Kidney (tissue), 14 donors: ENCODE data around the gene KRTAP19-4. TPM values are rescaled to one million over a fixed set of nuclear protein-coding genes. Genes with fewer than 3 reads are reported as not detected.

ENCODE experiments used
- DNase-seq, 5 donors: peaks; one replicate each; pipeline ENCODE4 v3.0.0-alpha.2; 2013 to 2020
- FAIRE-seq: peaks from 2 replicates; lab custom pipeline; 2012; peaks lifted over from hg19 to GRCh38; lab: Jason Lieb, UNC
- H3K27ac ChIP-seq, 2 donors: one replicate each; pipeline ENCODE4 v1.7.0; 2013; ENCODE audit warnings: low read depth in 2 of 2, low read length in 2 of 2, inconsistent platforms in 1 of 2
- H3K27me3 ChIP-seq: one replicate; pipeline ENCODE4 v1.7.1; 2013; ENCODE audit warnings: low read length, inconsistent platforms; ENCODE audit not compliant: control insufficient read depth, insufficient read depth
- H3K36me3 ChIP-seq, 3 donors: one replicate each; pipeline versions ENCODE4 v1.7.0 to v1.7.1; 2013; ENCODE audit warnings: low read length in 3 of 3, control low read depth in 1 of 3, inconsistent platforms in 1 of 3; ENCODE audit not compliant: insufficient read depth in 3 of 3, control insufficient read depth in 2 of 3
- H3K4me1 ChIP-seq, 3 donors: one replicate each; pipeline versions ENCODE4 v1.7.0 to v1.7.1; 2013; ENCODE audit warnings: low read length in 3 of 3, inconsistent platforms in 1 of 3, low read depth in 1 of 3; ENCODE audit not compliant: control insufficient read depth in 2 of 3, insufficient read depth in 2 of 3
- H3K4me3 ChIP-seq, 3 donors: one replicate each; pipeline versions ENCODE4 v1.7.0 to v1.8.1; 2013; ENCODE audit warnings: low read length in 3 of 3, control low read depth in 1 of 3, inconsistent platforms in 1 of 3
- H3K9ac ChIP-seq, 3 donors: one replicate each; pipeline versions ENCODE4 v1.7.0 to v1.7.1; 2013; ENCODE audit warnings: low read length in 3 of 3, control low read depth in 1 of 3, inconsistent platforms in 1 of 3
- H3K9me3 ChIP-seq, 3 donors: one replicate each; pipeline versions ENCODE4 v1.7.0 to v1.7.1; 2013; ENCODE audit warnings: low read length in 3 of 3, control low read depth in 1 of 3, inconsistent platforms in 1 of 3; ENCODE audit not compliant: control insufficient read depth in 2 of 3, insufficient read depth in 1 of 3
- CTCF ChIP-seq: IDR thresholded peaks from 3 replicates; pipeline ENCODE4 v1.5.1; 2012; ENCODE audit warnings: mild to moderate bottlenecking, moderate library complexity, borderline replicate concordance; ENCODE audit not compliant: insufficient read depth; ENCODE audit errors: extremely low read depth
- intact Hi-C: fragments of 100-400 bp; cut with DNase I; formaldehyde crosslinking; loops from one replicate; pipeline ENCODE4 v1.11.1; 2022
- polyA plus RNA-seq: library from polyadenylated mRNA; stranded (reverse); fragments of 350-450 nt; fragmentation: Illumina TruSeq; extraction: RNeasy Lipid Tissue Mini Kit (QIAGEN cat#74804); gene quantifications from one replicate; pipeline ENCODE4 v1.2.3, GENCODE V29; 2014; ENCODE audit warnings: low read depth, low replicate concordance; ENCODE audit not compliant: insufficient read depth
- total RNA-seq: library from RNA; stranded (reverse); fragmentation: NEBNext Ultra II Directional; extraction: Animal tissue kit (Norgen Biotek cat#: 25700); gene quantifications from one replicate; pipeline ENCODE4 v1.2.1, GENCODE V29; 2021
- donor health status: control.
- donor health status: control.
- donor health status: control.
- donor health status: control.
- donor health status: control.
- donor health status: DM: yes; HTN: yes; CAD: no.
- donor health status: Normal renal cell carcinoma (clear cell type).

Gene KRTAP19-4
- total and polyA plus RNA-seq, 2 donors from 2014 or later, result not detected

- Histone ChIP-seq H3K9ac (no peak within 1 kb of the TSS), H3K27ac (no peak within 1 kb of the TSS), H3K4me1 (no peaks in the 10 kb centered on the region), H3K9me3 (no peaks in the 10 kb centered on the region), H3K27me3 (no peaks in the 10 kb centered on the region), H3K4me3 (no peak within 1 kb of the TSS), H3K36me3 (no peaks in the 10 kb centered on the region)
- no peak for TF ChIP-seq CTCF
- intact Hi-C loops, result no loop called here
- no peak for DNase-seq
- no peak for FAIRE-seq
Observed at GRCh38 chr21:30487336-30487735, 9.6 kb downstream of the KRTAP19-4 start, which contains the start of gene KRTAP19-2. KRTAP19-2 (minus strand) TSS chr21:30487436; CDS start chr21:30487348, 88 bp downstream.

- peak in 1 of 5 donors; percentile 6 for DNase-seq
- Histone ChIP-seq H3K9me3 (no peaks in the 10 kb centered on the region), H3K9ac (no peak overlapping the region), H3K4me1 (no peaks in the 10 kb centered on the region), H3K36me3 (no peaks in the 10 kb centered on the region), H3K27me3 (no peaks in the 10 kb centered on the region), H3K4me3 (no peak overlapping the region), H3K27ac (no peak overlapping the region)
- no peak for FAIRE-seq
- TF ChIP-seq CTCF, result no peak
- intact Hi-C loops, result no loop called here
Observed at GRCh38 chr21:30486180-30486579, 10.8 kb downstream of the KRTAP19-4 start.

- H3K4me1 ChIP-seq, result no peaks in the 10 kb centered on the region
- no peaks in the 10 kb centered on the region for H3K9me3 ChIP-seq
- no peak overlapping the region for H3K9ac ChIP-seq
- FAIRE-seq, result no peak
- H3K36me3 ChIP-seq, result no peaks in the 10 kb centered on the region
- H3K4me3 ChIP-seq, result no peak overlapping the region
- DNase-seq, result no peak
- H3K27ac ChIP-seq, result no peak overlapping the region
- intact Hi-C loops, result no loop called here
- TF ChIP-seq CTCF, result no peak
- no peaks in the 10 kb centered on the region for H3K27me3 ChIP-seq
Observed at GRCh38 chr21:30482130-30482529, 14.8 kb downstream of the KRTAP19-4 start.

- FAIRE-seq, result no peak
- intact Hi-C loops, result no loop called here
- Histone ChIP-seq H3K27ac (no peak within 1 kb of the TSS), H3K4me3 (no peak within 1 kb of the TSS), H3K4me1 (no peaks in the 10 kb centered on the region), H3K36me3 (no peaks in the 10 kb centered on the region), H3K9me3 (no peaks in the 10 kb centered on the region), H3K27me3 (no peaks in the 10 kb centered on the region), H3K9ac (no peak within 1 kb of the TSS)
- no peak for TF ChIP-seq CTCF
- no peak for DNase-seq
Observed at GRCh38 chr21:30480145-30480544, 16.8 kb downstream of the KRTAP19-4 start, which contains the start of gene KRTAP19-1. KRTAP19-1 (minus strand) TSS chr21:30480367; CDS start chr21:30480317, 50 bp downstream.
